Muscle layer of colon (tissue), 2 donors: ENCODE data around the gene DGKH.
"Not testable (repeated sequence)": the region's sequence is repeated elsewhere in the genome, so short reads cannot be mapped to it uniquely, and the experiment has no call there.

Experiments
- H3K27ac ChIP-seq: one replicate; pipeline ENCODE4 v1.7.0; 2013; ENCODE audit warnings: low read depth, mild to moderate bottlenecking, low read length, moderate library complexity
- H3K27me3 ChIP-seq, 2 donors: one replicate each; pipeline ENCODE4 v1.7.0; 2013; ENCODE audit warnings: low read length in 2 of 2, mild to moderate bottlenecking in 2 of 2; ENCODE audit not compliant: insufficient read depth in 2 of 2, control insufficient read depth in 1 of 2
- H3K36me3 ChIP-seq: one replicate; pipeline ENCODE4 v1.7.0; 2013; ENCODE audit warnings: mild to moderate bottlenecking, low read length; ENCODE audit not compliant: insufficient read depth
- H3K4me1 ChIP-seq: one replicate; pipeline ENCODE4 v1.7.0; 2013; ENCODE audit warnings: mild to moderate bottlenecking, low read length; ENCODE audit not compliant: insufficient read depth
- H3K4me3 ChIP-seq, 2 donors: one replicate each; pipeline ENCODE4 v1.7.0; 2013; ENCODE audit warnings: low read length in 2 of 2, low read depth in 1 of 2, mild to moderate bottlenecking in 1 of 2, moderate library complexity in 1 of 2
- H3K9ac ChIP-seq: one replicate; pipeline ENCODE4 v1.7.0; 2013; ENCODE audit warnings: low read length
- H3K9me3 ChIP-seq: one replicate; pipeline ENCODE4 v1.7.0; 2013; ENCODE audit warnings: mild to moderate bottlenecking, low read length
- donor health status: abdominal sarcoma.
- donor health status: Adenocarcinoma of cecum.

Gene DGKH

GRCh38 chr13:42123600-42123999 is 75.2 kb downstream of the DGKH start:
- Histone ChIP-seq H3K36me3 (no peaks in the 10 kb centered on the region), H3K4me1 (no peaks in the 10 kb centered on the region), H3K27ac (no peak overlapping the region), H3K27me3 (no peaks in the 10 kb centered on the region), H3K9me3 (no peaks in the 10 kb centered on the region), H3K4me3 (no peak overlapping the region), H3K9ac (no peak overlapping the region)

DNA sequence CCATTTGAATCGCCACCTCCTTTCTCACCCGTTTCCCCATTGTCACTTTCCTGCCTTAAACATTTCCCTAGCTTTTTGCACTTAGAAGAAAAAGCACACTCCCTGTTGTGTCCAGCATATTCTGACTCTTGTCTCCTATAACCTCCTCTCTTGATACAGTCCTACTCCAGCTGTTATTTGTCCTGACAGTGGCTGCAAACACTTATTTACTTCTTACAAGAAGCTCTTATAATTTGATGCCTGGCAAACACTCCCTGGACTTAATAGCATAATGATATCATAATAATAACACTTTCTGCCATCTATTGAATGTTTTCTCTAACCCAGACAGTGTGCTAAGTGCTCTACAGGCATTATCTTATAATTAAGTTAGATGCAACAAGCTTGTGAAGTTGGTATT is 76.6 kb downstream of the DGKH start:
- Histone ChIP-seq H3K4me3 (no peak overlapping the region), H3K36me3 (peaks cover 2% of the 10 kb centered on the region), H3K27ac (no peak overlapping the region), H3K27me3 (no peaks in the 10 kb centered on the region), H3K4me1 (no peaks in the 10 kb centered on the region), H3K9me3 (no peaks in the 10 kb centered on the region), H3K9ac (no peak overlapping the region)

- H3K36me3 ChIP-seq: peaks cover 9% of the 10 kb centered on the region
These were observed 78.6 kb downstream of the DGKH start for GRCh38 chr13:42127047-42127446.

DNA sequence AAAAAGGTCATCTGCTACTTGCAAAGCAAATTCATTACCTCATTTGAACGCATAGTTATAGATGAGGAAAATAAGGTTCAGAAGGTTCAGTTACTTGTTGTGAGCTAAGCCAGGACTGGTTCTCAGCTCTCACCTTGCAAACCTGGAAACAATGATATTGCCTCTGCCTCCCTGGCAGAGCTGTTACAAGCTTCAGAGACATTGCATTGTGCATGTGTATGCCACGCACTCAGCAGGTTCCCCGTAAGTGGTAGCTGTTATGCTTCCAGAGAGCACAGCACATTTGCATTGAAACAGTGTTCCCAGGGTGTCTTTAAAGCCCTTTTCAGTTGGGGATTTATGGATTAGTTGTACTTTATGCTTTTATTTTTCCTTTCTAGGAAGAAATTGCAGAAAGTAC is 80.6 kb downstream of the DGKH start:
- H3K27me3 ChIP-seq: no peaks in the 10 kb centered on the region
- H3K27ac ChIP-seq: no peak overlapping the region
- H3K9ac ChIP-seq: no peak overlapping the region
- no peak overlapping the region for H3K4me3 ChIP-seq
- peaks cover 9% of the 10 kb centered on the region for H3K36me3 ChIP-seq
- H3K9me3 ChIP-seq: no peaks in the 10 kb centered on the region
- no peaks in the 10 kb centered on the region for H3K4me1 ChIP-seq

More at GRCh38 chr13:42127047-42127446, 78.6 kb downstream of the DGKH start:
- Histone ChIP-seq H3K9ac (no peak overlapping the region), H3K27ac (no peak overlapping the region), H3K4me1 (no peaks in the 10 kb centered on the region), H3K27me3 (no peaks in the 10 kb centered on the region), H3K9me3 (no peaks in the 10 kb centered on the region), H3K4me3 (no peak overlapping the region)

- Histone ChIP-seq H3K36me3 (no peaks in the 10 kb centered on the region), H3K27me3 (no peaks in the 10 kb centered on the region), H3K9ac (no peak overlapping the region), H3K27ac (no peak overlapping the region), H3K4me1 (no peaks in the 10 kb centered on the region), H3K4me3 (no peak overlapping the region), H3K9me3 (no peaks in the 10 kb centered on the region)
These were observed 88.1 kb downstream of the DGKH start for GRCh38 chr13:42136518-42136917.

GRCh38 chr13:42137856-42138537 is 89.5 kb downstream of the DGKH start:
- H3K36me3 ChIP-seq: no peaks in the 10 kb centered on the region
- no peak overlapping the region for H3K4me3 ChIP-seq
- H3K9me3 ChIP-seq: no peaks in the 10 kb centered on the region
- no peak overlapping the region for H3K9ac ChIP-seq
- H3K27me3 ChIP-seq: no peaks in the 10 kb centered on the region
- no peaks in the 10 kb centered on the region for H3K4me1 ChIP-seq
- no peak overlapping the region for H3K27ac ChIP-seq

DNA sequence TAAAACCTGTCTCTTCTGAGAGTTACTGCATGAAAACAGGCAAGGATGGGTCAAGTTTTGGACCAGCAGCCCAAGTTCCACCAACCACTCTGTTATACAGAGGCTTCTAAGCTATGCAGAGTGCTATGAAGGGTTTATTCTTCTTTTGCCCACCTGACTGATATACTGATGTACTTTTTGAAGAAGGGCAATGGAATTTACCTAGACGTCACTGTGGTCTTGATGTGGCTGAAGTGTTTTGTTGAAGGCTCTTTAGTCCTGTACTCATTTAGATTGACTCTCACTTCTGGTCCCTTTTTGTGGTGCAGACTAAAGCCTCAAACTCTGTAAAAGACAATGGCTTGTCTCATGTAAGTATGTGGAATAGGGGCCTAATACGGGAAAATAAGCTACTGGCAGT is 92.0 kb downstream of the DGKH start:
- Histone ChIP-seq H3K36me3 (no peaks in the 10 kb centered on the region), H3K27me3 (no peaks in the 10 kb centered on the region), H3K9me3 (no peaks in the 10 kb centered on the region), H3K27ac (no peak overlapping the region), H3K9ac (no peak overlapping the region), H3K4me3 (no peak overlapping the region), H3K4me1 (no peaks in the 10 kb centered on the region)

DNA sequence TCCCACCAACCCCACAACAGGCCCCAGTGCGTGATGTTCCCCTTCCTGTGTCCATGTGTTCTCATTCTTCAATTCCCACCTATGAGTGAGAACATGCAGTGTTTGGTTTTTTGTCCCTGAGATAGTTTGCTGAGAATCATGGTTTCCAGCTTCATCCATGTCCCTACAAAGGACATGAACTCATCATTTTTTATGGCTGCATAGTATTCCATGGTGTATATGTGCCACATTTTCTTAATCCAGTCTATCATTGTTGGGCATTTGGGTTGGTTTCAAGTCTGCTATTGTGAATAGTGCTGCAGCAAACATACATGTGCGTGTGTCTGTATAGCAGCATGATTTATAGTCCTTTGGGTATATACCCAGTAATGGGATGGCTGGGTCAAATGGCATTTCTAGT is 92.6 kb downstream of the DGKH start:
- not testable (repeated sequence) for H3K9ac ChIP-seq, H3K27ac ChIP-seq, H3K36me3 ChIP-seq, H3K4me1 ChIP-seq, H3K4me3 ChIP-seq, H3K27me3 ChIP-seq, H3K9me3 ChIP-seq

GRCh38 chr13:42146359-42146758 is 97.9 kb downstream of the DGKH start:
- H3K27me3 ChIP-seq: no peaks in the 10 kb centered on the region
- H3K9me3 ChIP-seq: no peaks in the 10 kb centered on the region
- H3K4me1 ChIP-seq: no peaks in the 10 kb centered on the region
- H3K27ac ChIP-seq: no peak overlapping the region
- H3K4me3 ChIP-seq: no peak overlapping the region
- H3K36me3 ChIP-seq: no peaks in the 10 kb centered on the region
- no peak overlapping the region for H3K9ac ChIP-seq

DNA sequence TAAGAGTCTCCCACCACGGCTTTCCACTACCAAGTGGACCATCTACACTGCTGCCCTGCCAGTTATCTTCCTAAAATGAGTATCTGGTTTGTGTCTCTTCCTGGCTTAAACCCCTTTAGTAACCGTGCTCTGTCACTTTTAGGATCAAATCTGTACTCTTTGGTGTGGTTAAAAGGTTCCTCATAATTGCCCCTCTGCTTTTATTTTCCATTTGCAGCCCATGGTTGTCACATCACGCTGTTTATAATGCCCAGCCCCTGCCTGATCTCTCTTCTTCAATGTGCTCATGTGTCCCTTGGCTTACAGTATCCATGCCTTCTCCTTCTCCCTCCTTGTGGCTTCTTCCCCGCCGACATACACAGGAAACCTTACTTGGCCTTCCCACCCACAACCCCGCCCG is 100.1 kb downstream of the DGKH start:
- no peak overlapping the region for H3K27ac ChIP-seq
- H3K27me3 ChIP-seq: no peaks in the 10 kb centered on the region
- H3K9ac ChIP-seq: no peak overlapping the region
- no peak overlapping the region for H3K4me3 ChIP-seq
- no peaks in the 10 kb centered on the region for H3K36me3 ChIP-seq
- H3K4me1 ChIP-seq: no peaks in the 10 kb centered on the region
- no peaks in the 10 kb centered on the region for H3K9me3 ChIP-seq

- Histone ChIP-seq H3K4me1 (no peaks in the 10 kb centered on the region), H3K36me3 (no peaks in the 10 kb centered on the region), H3K9me3 (no peaks in the 10 kb centered on the region), H3K9ac (no peak overlapping the region), H3K27ac (no peak overlapping the region), H3K27me3 (no peaks in the 10 kb centered on the region), H3K4me3 (no peak overlapping the region)
These were observed 100.7 kb downstream of the DGKH start for GRCh38 chr13:42149136-42149535.

DNA sequence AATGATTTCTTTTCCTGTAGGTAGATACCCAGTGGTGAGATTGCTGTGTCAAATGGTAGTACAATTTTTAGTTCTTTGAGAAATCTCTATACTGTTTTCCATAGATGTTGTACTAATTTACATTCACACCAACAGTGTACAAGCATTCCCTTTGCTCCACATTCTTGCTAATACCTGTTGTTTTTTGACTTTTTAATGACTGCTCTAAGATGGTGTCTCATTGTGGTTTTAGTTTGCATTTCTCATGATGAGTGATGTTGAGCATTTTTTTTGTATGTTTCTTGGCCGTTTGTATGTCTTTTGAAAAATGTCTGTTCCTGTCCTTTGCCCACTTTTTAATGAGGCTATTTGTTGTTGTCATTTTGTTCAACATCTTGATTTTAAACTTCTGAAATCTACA is 103.3 kb downstream of the DGKH start:
- H3K27me3 ChIP-seq: no peaks in the 10 kb centered on the region

More for the DNA sequence above, 103.3 kb downstream of the DGKH start:
- Histone ChIP-seq H3K9me3 (no peaks in the 10 kb centered on the region), H3K4me1 (no peaks in the 10 kb centered on the region), H3K36me3 (no peaks in the 10 kb centered on the region), H3K9ac (no peak overlapping the region), H3K4me3 (no peak overlapping the region), H3K27ac (no peak overlapping the region)
